Thoracic aorta (tissue), 2 donors: Measurements from ENCODE around the gene FAM117A. TPM values are rescaled to one million over a fixed set of nuclear protein-coding genes. Genes with fewer than 3 reads are reported as not detected.

Experiments
- ATAC-seq: fragments of 150-250 bp; one replicate; pipeline ENCODE4 v1.8.0; 2017; ENCODE audit warnings: low read depth; ENCODE audit not compliant: insufficient number of reproducible peaks, low FRiP score
- DNase-seq: peaks from one replicate; pipeline ENCODE4 v3.0.0-alpha.2; 2020; ENCODE audit warnings: low spot score
- H3K27ac ChIP-seq, 2 donors: fragments of 200-600 bp; sonication (generic); 1 replicate in 1 of 2; 2 replicates in 1 of 2; pipeline ENCODE4 v1.5.1; 2016; ENCODE audit warnings: mild to moderate bottlenecking in 2 of 2, moderate library complexity in 2 of 2
- H3K27me3 ChIP-seq: fragments of 200-600 bp; sonication (generic); replicated peaks from 2 replicates; pipeline ENCODE4 v1.6.0; 2016; ENCODE audit warnings: mild to moderate bottlenecking; ENCODE audit not compliant: insufficient read depth
- H3K36me3 ChIP-seq: fragments of 200-600 bp; sonication (generic); one replicate; pipeline ENCODE4 v1.5.1; 2016
- H3K4me1 ChIP-seq, 2 donors: fragments of 200-600 bp; sonication (generic); 1 replicate in 1 of 2; 2 replicates in 1 of 2; pipeline versions ENCODE4 v1.5.1 to v1.6.0; 2016; ENCODE audit warnings: low read depth in 2 of 2, mild to moderate bottlenecking in 1 of 2; ENCODE audit not compliant: control insufficient read depth in 1 of 2
- H3K4me3 ChIP-seq: fragments of 200-600 bp; sonication (generic); 2 replicates; pipeline ENCODE4 v1.5.1; 2016; ENCODE audit warnings: mild to moderate bottlenecking
- H3K9me3 ChIP-seq: fragments of 200-600 bp; sonication (generic); 2 replicates; pipeline ENCODE4 v1.5.1; 2016
- total RNA-seq, 2 donors: library from RNA; depleted of rRNA; stranded (reverse); fragments of >200 nt; gene quantifications; one replicate each; pipeline versions ENCODE4 v1.1.0 to v1.2.3, GENCODE V29; 2016
- TF ChIP-seq, protein P1 (sequence below): fragments of 200-600 bp; sonication (generic); IDR thresholded peaks from one replicate; pipeline ENCODE4 v1.5.1; 2019; ENCODE audit warnings: antibody characterized with exemption

FAM117A gene
- total RNA-seq, 2 donors from 2014 or later = 12.1 to 23.7 TPM

- peaks cover 5 to 9% of the 10 kb centered on the region in 2 donors for H3K4me1 ChIP-seq
- ATAC-seq (no peak), DNase-seq (no peak)
- H3K4me3 ChIP-seq = no peak overlapping the region
- H3K27ac ChIP-seq = no peak overlapping the region
- H3K9me3 ChIP-seq = no peaks in the 10 kb centered on the region
- H3K36me3 ChIP-seq = peaks cover 4% of the 10 kb centered on the region
- TF ChIP-seq, protein P1, sequence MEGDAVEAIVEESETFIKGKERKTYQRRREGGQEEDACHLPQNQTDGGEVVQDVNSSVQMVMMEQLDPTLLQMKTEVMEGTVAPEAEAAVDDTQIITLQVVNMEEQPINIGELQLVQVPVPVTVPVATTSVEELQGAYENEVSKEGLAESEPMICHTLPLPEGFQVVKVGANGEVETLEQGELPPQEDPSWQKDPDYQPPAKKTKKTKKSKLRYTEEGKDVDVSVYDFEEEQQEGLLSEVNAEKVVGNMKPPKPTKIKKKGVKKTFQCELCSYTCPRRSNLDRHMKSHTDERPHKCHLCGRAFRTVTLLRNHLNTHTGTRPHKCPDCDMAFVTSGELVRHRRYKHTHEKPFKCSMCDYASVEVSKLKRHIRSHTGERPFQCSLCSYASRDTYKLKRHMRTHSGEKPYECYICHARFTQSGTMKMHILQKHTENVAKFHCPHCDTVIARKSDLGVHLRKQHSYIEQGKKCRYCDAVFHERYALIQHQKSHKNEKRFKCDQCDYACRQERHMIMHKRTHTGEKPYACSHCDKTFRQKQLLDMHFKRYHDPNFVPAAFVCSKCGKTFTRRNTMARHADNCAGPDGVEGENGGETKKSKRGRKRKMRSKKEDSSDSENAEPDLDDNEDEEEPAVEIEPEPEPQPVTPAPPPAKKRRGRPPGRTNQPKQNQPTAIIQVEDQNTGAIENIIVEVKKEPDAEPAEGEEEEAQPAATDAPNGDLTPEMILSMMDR = no peak
- H3K27me3 ChIP-seq = no peaks in the 10 kb centered on the region
Observed at GRCh38 chr17:49757151-49757777, 6.7 kb downstream of the FAM117A start.

DNA sequence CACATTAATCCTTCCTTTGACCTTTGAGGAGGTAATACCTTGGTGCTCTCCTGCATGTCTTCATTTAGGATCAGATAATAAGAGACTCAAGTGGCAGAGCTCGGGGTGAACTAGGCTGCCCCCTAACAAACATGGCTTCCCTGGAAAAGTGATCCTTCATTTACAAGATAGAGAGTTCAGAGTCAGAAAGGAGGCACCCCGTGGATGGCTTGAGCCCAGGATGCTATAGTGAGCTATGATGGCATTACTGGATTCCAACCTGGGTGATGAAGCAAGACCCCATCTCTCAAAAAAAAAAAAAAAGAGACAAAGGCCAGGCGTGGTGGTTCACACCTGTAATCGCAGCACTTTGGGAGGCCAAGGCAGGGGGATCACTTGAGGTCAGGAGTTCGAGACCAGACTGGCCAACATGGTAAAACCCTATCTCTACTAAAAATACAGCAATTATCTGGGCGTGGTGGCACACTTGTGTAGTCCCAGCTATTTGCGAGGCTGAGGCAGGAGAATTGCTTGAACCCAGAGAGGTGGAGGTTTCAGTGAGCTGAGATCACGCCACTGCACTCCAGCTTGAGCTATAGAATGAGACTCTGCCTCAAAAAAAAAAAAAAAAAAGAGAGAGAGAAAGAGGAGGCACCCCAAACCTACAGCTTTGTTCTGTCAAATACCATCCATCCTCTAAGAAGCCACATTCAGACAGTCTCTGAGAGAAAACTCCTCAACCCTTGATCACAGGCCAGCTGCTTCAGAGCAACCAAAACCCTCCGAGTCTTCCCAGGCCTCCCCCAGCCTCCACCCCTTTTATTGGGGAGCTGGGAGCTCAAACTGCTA lies 7.4 kb downstream of the FAM117A start:
- peaks cover 0 to 3% of the 10 kb centered on the region in 2 donors for H3K4me1 ChIP-seq

GRCh38 chr17:49755663-49756283 lies 8.2 kb downstream of the FAM117A start:
- no peak for DNase-seq
- no peak for ATAC-seq
- peaks cover 4% of the 10 kb centered on the region for H3K36me3 ChIP-seq
- TF ChIP-seq, protein P1 = no peak
- no peak overlapping the region for H3K4me3 ChIP-seq
- H3K9me3 ChIP-seq = no peaks in the 10 kb centered on the region
- no peaks in the 10 kb centered on the region for H3K4me1 ChIP-seq
- H3K27ac ChIP-seq = no peak overlapping the region
- no peaks in the 10 kb centered on the region for H3K27me3 ChIP-seq

More for the DNA sequence above, 7.4 kb downstream of the FAM117A start:
- no peak overlapping the region for H3K4me3 ChIP-seq
- TF ChIP-seq, protein P1 = no peak
- ATAC-seq (no peak), DNase-seq (no peak)
- H3K36me3 ChIP-seq = peaks cover 4% of the 10 kb centered on the region
- H3K27ac ChIP-seq = no peak overlapping the region
- H3K27me3 ChIP-seq = no peaks in the 10 kb centered on the region
- H3K9me3 ChIP-seq = no peaks in the 10 kb centered on the region

DNA sequence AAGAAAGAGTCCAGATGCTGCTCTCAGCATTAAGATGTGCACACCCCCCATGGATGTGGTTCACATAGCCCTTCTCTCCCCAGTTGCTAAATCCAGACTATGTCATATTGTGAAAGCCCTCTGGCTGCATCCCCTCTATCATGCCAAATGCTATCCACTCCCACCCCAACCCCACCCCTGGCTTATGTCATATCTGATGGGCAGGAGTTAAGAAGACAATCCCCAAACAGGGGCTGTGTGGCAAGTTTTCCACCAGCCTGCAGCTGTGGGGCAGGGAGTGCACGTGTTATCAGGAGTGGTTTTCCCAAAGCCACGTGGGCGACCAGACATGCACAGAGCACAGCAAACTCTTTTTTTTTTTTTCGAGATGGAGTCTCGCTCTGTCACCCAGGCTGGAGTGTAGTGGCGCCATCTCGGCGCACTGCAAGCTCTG lies 10.0 kb downstream of the FAM117A start:
- Histone ChIP-seq H3K27me3 (no peaks in the 10 kb centered on the region), H3K27ac (no peak overlapping the region), H3K4me3 (no peak overlapping the region), H3K36me3 (peaks cover 4% of the 10 kb centered on the region), H3K4me1 (no peaks in the 10 kb centered on the region), H3K9me3 (no peaks in the 10 kb centered on the region)
- DNase-seq = no peak
- TF ChIP-seq, protein P1 = no peak
- ATAC-seq = no peak

GRCh38 chr17:49752508-49752907 lies 11.4 kb downstream of the FAM117A start:
- TF ChIP-seq, protein P1 = no peak
- Histone ChIP-seq H3K27me3 (no peaks in the 10 kb centered on the region), H3K27ac (no peak overlapping the region), H3K9me3 (no peaks in the 10 kb centered on the region), H3K36me3 (no peaks in the 10 kb centered on the region), H3K4me3 (no peak overlapping the region), H3K4me1 (no peaks in the 10 kb centered on the region)
- DNase-seq = no peak
- ATAC-seq = no peak
